ENCODE measurements around the gene HBP1. TPM values are rescaled to one million over a fixed set of nuclear protein-coding genes. Genes with fewer than 3 reads are reported as not detected.

Gene HBP1
- total and polyA plus RNA-seq, 2 of the 8 experiments (the other 6 are each of a cell fraction or from before 2014, with no cell fraction given): 28.9 to 29.2 TPM

- CTCF ChIA-PET (ENCODE audit: partially characterized antibody): interaction anchor here (1.0 kb wide), 1 partner anchor 25 kb away, joined by 3 read pairs; no protein-coding TSS in a partner anchor
These were observed 3.7 kb downstream of the HBP1 start for GRCh38 chr7:107172276-107173032.

More at GRCh38 chr7:107172276-107173032, 3.7 kb downstream of the HBP1 start:
- Histone ChIP-seq H3K36me3 (ENCODE audit: control insufficient read depth in 2 of 4, insufficient read depth in 4 of 4, low read length in 3 of 4) (no peaks in the 10 kb centered on the region; a peak in 1 of 8 replicates), H3K4ac (replicated peaks; ENCODE audit: insufficient read length, low read depth, low read length) (no peak overlapping the region), H2BK20ac (ENCODE audit: low read length) (no peak overlapping the region), H3K79me1 (ENCODE audit: low read depth, low read length) (no peaks in the 10 kb centered on the region), H4K20me1 (replicated peaks in 1 of 2; ENCODE audit: control insufficient read depth in 1 of 2, insufficient read depth in 2 of 2, low read length in 2 of 2) (no peaks in the 10 kb centered on the region), H3K4me1 (replicated peaks in 1 of 4; ENCODE audit: control insufficient read depth in 3 of 4, insufficient read depth in 4 of 4, low read length in 3 of 4) (peaks cover 2 to 8% (median 6%) of the 10 kb centered on the region in 4 experiments; a peak in 4 of 7 replicates), H3K79me2 (ENCODE audit: control insufficient read depth in 1 of 2, insufficient read depth in 2 of 2, low read length in 2 of 2) (peaks cover 6 to 73% of the 10 kb centered on the region in 2 experiments), H3K23me2 (ENCODE audit: low read depth, low read length) (peaks cover 4% of the 10 kb centered on the region), H3K27me3 (replicated peaks in 1 of 4; ENCODE audit: control insufficient read depth in 3 of 4, extremely low read depth in 1 of 4, insufficient read depth in 3 of 4, low read length in 3 of 4) (no peaks in the 10 kb centered on the region), H2BK12ac (ENCODE audit: low read depth, low read length) (no peak overlapping the region), H3K27ac (ENCODE audit: low read depth, low read length) (no peak overlapping the region), H3K18ac (ENCODE audit: extremely low read depth, low read length) (no peak overlapping the region), H2AFZ (ENCODE audit: low read length) (no peak overlapping the region), H2BK5ac (ENCODE audit: low read depth, low read length) (no peak overlapping the region), H3K4me3 (ENCODE audit: extremely low read depth in 1 of 4, insufficient read depth in 2 of 4, low read depth in 3 of 4, low read length in 4 of 4) (no peak overlapping the region), H3K4me2 (ENCODE audit: insufficient read depth in 1 of 2, low read depth in 2 of 2, low read length in 2 of 2) (no peak overlapping the region; a peak in 1 of 4 replicates), H2BK15ac (ENCODE audit: low read length) (no peak overlapping the region), H4K5ac (ENCODE audit: insufficient read length, low read depth, low read length) (no peak overlapping the region), H3K23ac (ENCODE audit: insufficient read length) (no peak overlapping the region), H4K8ac (ENCODE audit: extremely low read depth, insufficient read depth, low read length) (no peak overlapping the region), H4K91ac (replicated peaks; ENCODE audit: insufficient read length, low read length) (no peak overlapping the region), H3K9ac (replicated peaks in 1 of 4; ENCODE audit: extremely low read depth in 1 of 4, low read depth in 3 of 4, low read length in 3 of 4) (no peak overlapping the region), H2AK5ac (ENCODE audit: low read depth, low read length) (no peak overlapping the region), H3K9me3 (ENCODE audit: insufficient read depth in 2 of 2, low read depth in 1 of 2, low read length in 1 of 2) (no peaks in the 10 kb centered on the region), H3K14ac (ENCODE audit: insufficient read length) (no peak overlapping the region), H2BK120ac (replicated peaks; ENCODE audit: low read depth, low read length) (no peak overlapping the region), H3K56ac (replicated peaks; ENCODE audit: insufficient read length, low read depth, low read length) (no peak overlapping the region)
- TF ChIP-seq KDM1A (IDR thresholded peaks at IDR 0.05; ENCODE audit: borderline replicate concordance, low read length) (peak; percentile 92), MAFK (IDR thresholded peaks at IDR 0.05; ENCODE audit: low read depth, low read length) (no peak), HDAC2 (IDR thresholded peaks at IDR 0.05; ENCODE audit: borderline replicate concordance in 1 of 2, low read depth in 2 of 2, low read length in 2 of 2) (peak in 1 of 2 experiments; percentile 55; a peak in 1 of 4 replicates)
- POLR2A ChIA-PET (ENCODE audit: partially characterized antibody): interaction anchor here (0.6 to 0.8 kb wide), 2 partner anchors 11 to 559 kb away, joined by 3 to 4 read pairs; no protein-coding TSS in a partner anchor
- no peak for FAIRE-seq
- WGBS, 2 experiments (ENCODE audit: extremely low coverage in 1 of 2, insufficient coverage in 1 of 2, insufficient read length in 1 of 2, insufficient replicate concordance in 2 of 2, low coverage in 1 of 2, low lambda C conversion rate in 2 of 2, missing lambda C conversion rate in 1 of 2): 83% methylated on average over 4 of the region's 4 CpGs; no CpG with 5 or more reads in 1 of the 2 experiments
- DNase-seq (ENCODE audit: low read depth in 1 of 2, low spot score in 2 of 2): no peak

Data from H1 (cell line).